ENCODE measurements around the gene SLC5A6. TPM values are rescaled to one million over a fixed set of nuclear protein-coding genes. Genes with fewer than 3 reads are reported as not detected.

The SLC5A6 gene
- total RNA-seq, 2 experiments from 2014 or later, result 34.9 to 37.7 TPM

DNA sequence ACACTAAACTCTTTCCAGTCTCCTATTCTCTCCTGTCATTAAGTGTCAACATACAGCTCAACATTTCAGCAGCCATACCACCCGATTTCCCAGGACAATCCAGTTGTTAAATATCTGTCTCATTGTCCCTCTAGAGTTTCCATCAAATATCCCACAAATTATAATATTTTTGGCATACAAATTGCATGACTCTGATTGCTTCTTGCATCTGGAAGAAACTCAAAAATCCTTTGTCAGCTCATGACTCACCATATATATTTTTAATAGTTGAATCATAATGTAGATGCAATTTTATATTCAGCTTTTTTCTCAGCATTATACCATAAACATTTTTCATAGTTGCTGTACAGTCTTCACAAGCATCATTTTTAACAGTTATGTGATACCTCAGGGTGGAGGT is 43.6 kb upstream of the SLC5A6 start:
- CTCF ChIA-PET, result interaction anchor here (1.0 kb wide), 1 partner anchor 24 kb away, joined by 4 read pairs; no protein-coding TSS in a partner anchor
- no peak for ATAC-seq
- Mint-ChIP-seq H3K27me3 (peaks cover 35% of the 10 kb centered on the region), H3K9me3 (no peaks in the 10 kb centered on the region), H3K36me3 (ENCODE audit: low read depth) (no peaks in the 10 kb centered on the region), H3K4me1 (ENCODE audit: low read depth) (no peaks in the 10 kb centered on the region), H3K27ac (no peak overlapping the region), H3K4me3 (no peak overlapping the region)
- POLR2A ChIA-PET, result no interaction called here
- TF ChIP-seq, protein P1, sequence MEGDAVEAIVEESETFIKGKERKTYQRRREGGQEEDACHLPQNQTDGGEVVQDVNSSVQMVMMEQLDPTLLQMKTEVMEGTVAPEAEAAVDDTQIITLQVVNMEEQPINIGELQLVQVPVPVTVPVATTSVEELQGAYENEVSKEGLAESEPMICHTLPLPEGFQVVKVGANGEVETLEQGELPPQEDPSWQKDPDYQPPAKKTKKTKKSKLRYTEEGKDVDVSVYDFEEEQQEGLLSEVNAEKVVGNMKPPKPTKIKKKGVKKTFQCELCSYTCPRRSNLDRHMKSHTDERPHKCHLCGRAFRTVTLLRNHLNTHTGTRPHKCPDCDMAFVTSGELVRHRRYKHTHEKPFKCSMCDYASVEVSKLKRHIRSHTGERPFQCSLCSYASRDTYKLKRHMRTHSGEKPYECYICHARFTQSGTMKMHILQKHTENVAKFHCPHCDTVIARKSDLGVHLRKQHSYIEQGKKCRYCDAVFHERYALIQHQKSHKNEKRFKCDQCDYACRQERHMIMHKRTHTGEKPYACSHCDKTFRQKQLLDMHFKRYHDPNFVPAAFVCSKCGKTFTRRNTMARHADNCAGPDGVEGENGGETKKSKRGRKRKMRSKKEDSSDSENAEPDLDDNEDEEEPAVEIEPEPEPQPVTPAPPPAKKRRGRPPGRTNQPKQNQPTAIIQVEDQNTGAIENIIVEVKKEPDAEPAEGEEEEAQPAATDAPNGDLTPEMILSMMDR (IDR thresholded peaks at IDR 0.05), result no peak
- intact Hi-C loops (cut with micrococcal nuclease), result no loop called here
- no peak for DNase-seq

DNA sequence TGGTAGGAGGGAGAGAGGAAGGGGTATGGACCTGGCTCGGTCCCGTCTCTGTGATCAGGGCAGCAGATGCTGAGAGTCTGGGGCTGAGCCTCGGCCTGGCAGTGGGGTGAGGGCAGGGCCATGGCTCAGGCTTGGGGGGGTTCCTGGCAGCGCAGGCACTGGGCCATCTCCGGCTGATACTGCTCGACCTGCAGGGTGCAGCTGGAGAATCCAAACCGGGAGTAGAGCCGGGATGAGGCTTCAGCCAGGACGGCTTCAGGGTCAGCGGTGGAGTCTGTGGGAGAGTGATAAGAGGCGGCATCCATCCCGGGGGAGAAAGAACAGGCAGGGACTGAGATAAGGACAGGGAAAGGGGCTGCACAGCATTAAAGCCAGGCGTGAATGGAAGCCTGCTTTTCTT is 43.1 kb upstream of the SLC5A6 start:
- POLR2A ChIA-PET, result no interaction called here
- CTCF ChIA-PET, result no interaction called here
- no peak overlapping the region for H3K27ac Mint-ChIP-seq
- intact Hi-C loops (cut with micrococcal nuclease), result no loop called here
- H3K4me3 Mint-ChIP-seq, result no peak overlapping the region
- DNase-seq (no peak), ATAC-seq (no peak)
- H3K4me1 Mint-ChIP-seq (ENCODE audit: low read depth), result no peaks in the 10 kb centered on the region
- no peaks in the 10 kb centered on the region for H3K36me3 Mint-ChIP-seq (ENCODE audit: low read depth)
- H3K9me3 Mint-ChIP-seq, result no peaks in the 10 kb centered on the region
- TF ChIP-seq, protein P1 (IDR thresholded peaks at IDR 0.05), result no peak
- peaks cover 30% of the 10 kb centered on the region for H3K27me3 Mint-ChIP-seq

DNA sequence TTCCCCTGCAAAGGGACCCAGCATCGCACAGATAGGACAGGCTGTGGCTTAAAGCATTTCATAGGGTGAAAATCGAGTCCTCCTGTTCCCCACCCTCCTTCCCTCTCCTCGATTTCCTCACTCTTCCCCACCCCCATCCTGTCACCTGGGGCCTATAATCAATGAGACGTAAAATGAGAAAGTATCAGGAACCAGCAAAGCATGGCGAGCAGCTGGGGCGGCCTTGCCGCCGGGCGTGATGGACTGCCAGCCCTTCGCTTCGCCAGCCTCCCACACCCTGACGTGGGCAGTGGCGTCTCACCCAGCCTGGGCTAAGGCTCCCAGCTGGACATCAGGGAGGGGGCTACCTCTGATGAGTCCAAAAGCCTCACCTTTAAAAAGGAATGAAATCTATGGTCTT is 39.7 kb upstream of the SLC5A6 start:
- H3K4me1 Mint-ChIP-seq (ENCODE audit: low read depth), result no peaks in the 10 kb centered on the region
- CTCF ChIA-PET, result interaction anchor here (0.7 to 7.0 kb wide), 7 partner anchors 12 to 80 kb away, joined by 3 to 122 read pairs (median 4); partner anchors contain the start of gene TRIM54
- peaks cover 15% of the 10 kb centered on the region for H3K27me3 Mint-ChIP-seq
- ATAC-seq (no peak), DNase-seq (no peak)
- intact Hi-C loops (cut with micrococcal nuclease), result no loop called here
- POLR2A ChIA-PET, result interaction anchor here (0.9 to 1.1 kb wide), 2 partner anchors 8 to 14 kb away, joined by 3 to 7 read pairs; no protein-coding TSS in a partner anchor
- H3K27ac Mint-ChIP-seq, result no peak overlapping the region
- no peaks in the 10 kb centered on the region for H3K9me3 Mint-ChIP-seq
- TF ChIP-seq, protein P1 (IDR thresholded peaks at IDR 0.05), result no peak
- H3K36me3 Mint-ChIP-seq (ENCODE audit: low read depth), result no peaks in the 10 kb centered on the region
- H3K4me3 Mint-ChIP-seq, result no peak overlapping the region

DNA sequence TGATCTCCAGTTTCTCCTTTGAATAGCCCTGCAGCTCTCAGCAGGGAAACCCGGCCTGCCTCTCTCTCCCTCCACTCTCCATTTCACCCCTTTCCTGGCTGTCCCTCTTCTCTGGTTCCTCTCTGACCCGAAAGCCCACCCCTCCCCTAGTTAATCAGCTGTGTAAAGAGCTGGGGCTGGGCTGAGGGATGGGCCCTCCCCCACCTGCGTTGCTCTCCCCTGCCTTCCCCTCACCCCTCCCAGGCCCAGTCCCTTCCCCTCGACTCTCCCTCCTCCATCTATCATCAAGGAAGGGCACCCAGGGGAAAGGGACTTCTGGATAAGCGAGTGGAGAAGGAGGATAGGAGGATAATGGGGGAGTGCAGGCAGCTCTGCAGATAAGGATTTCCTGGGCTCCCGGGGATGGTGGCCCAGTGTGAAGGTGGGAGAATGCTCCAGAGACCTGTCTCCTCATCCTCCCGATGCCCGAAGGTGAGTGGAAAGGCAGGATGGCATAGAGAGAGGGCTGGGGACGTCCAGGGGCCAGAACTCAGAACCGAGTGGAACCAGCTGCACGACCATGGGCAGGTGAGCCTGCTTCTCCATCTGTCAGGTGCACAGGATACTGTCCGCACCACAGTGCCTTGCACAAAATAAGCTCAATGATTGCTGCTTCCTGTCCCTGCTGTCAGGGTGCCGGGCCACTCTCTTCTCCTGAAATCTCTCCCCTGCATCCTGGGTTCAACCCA is 38.7 kb upstream of the SLC5A6 start:
- H3K9me3 Mint-ChIP-seq, result no peaks in the 10 kb centered on the region
- TF ChIP-seq, protein P1 (IDR thresholded peaks at IDR 0.05), result no peak
- ATAC-seq, result no peak
- H3K27me3 Mint-ChIP-seq, result peaks cover 13% of the 10 kb centered on the region
- H3K4me3 Mint-ChIP-seq, result no peak overlapping the region
- H3K4me1 Mint-ChIP-seq (ENCODE audit: low read depth), result no peaks in the 10 kb centered on the region
- ChIA-PET CTCF (interaction anchor here (0.7 to 7.0 kb wide), 12 partner anchors 9 to 79 kb away, joined by 3 to 122 read pairs (median 3); partner anchors contain the start of gene TRIM54), POLR2A (interaction anchor here (0.7 to 1.1 kb wide), 4 partner anchors 9 to 41 kb away, joined by 3 to 7 read pairs (median 3); no protein-coding TSS in a partner anchor)
- intact Hi-C loops (cut with micrococcal nuclease), result no loop called here
- no peak overlapping the region for H3K27ac Mint-ChIP-seq
- no peak for DNase-seq
- H3K36me3 Mint-ChIP-seq (ENCODE audit: low read depth), result no peaks in the 10 kb centered on the region
